WTC11 (cell line): Measurements from ENCODE around the gene KRTAP20-4. TPM values are rescaled to one million over a fixed set of nuclear protein-coding genes. Genes with fewer than 3 reads are reported as not detected.

Experiments used
- ATAC-seq: fragments of 200-7000 bp; cut with Tn5 transposase; 2 replicates; pipeline ENCODE4 v1.10.0; 2021; ENCODE audit warnings: mild to moderate bottlenecking, moderate library complexity
- CTCF ChIA-PET: fragments of 300-600 bp; sonication (Branson Sonifier 250); formaldehyde crosslinking; loops from one replicate; lab custom pipeline; 2021; ENCODE audit warnings: antibody characterized with exemption; lab: Charles Lee
- POLR2A ChIA-PET: fragments of 350-600 bp; sonication (Branson Sonifier 250); formaldehyde crosslinking; loops from one replicate; lab custom pipeline; 2021; ENCODE audit warnings: antibody characterized with exemption; lab: Charles Lee
- DNase-seq: peaks from one replicate; pipeline ENCODE4 v3.0.0; 2021; ENCODE audit warnings: low spot score
- H3K27ac Mint-ChIP-seq: 2 replicates; pipeline ENCODE4 v1.8.0; 2021; ENCODE audit warnings: mixed read lengths
- H3K27me3 Mint-ChIP-seq: 2 replicates; pipeline ENCODE4 v1.8.0; 2021; ENCODE audit warnings: low read depth, mild to moderate bottlenecking, moderate library complexity, mixed read lengths
- H3K36me3 Mint-ChIP-seq: 2 replicates; pipeline ENCODE4 v1.8.0; 2021; ENCODE audit warnings: mixed read lengths
- H3K4me1 Mint-ChIP-seq: 2 replicates; pipeline ENCODE4 v1.8.0; 2022; ENCODE audit warnings: mixed read lengths
- H3K4me3 Mint-ChIP-seq: 2 replicates; pipeline ENCODE4 v1.8.0; 2021; ENCODE audit warnings: mild to moderate bottlenecking, moderate library complexity, mixed read lengths
- H3K9me3 Mint-ChIP-seq: 2 replicates; pipeline ENCODE4 v1.8.0; 2021; ENCODE audit warnings: mixed read lengths
- AFF4 ChIP-seq: sonication (generic); formaldehyde crosslinking; IDR thresholded peaks from 2 replicates; pipeline ENCODE4 v1.8.1; 2023; ENCODE audit warnings: mild to moderate bottlenecking, missing genetic modification reagents, borderline replicate concordance
- ARID4B ChIP-seq: sonication (generic); formaldehyde crosslinking; IDR thresholded peaks from 2 replicates; pipeline ENCODE4 v1.8.0; 2023; ENCODE audit warnings: missing genetic modification reagents, mild to moderate bottlenecking, borderline replicate concordance
- ATF2 ChIP-seq: sonication (generic); formaldehyde crosslinking; IDR thresholded peaks from 2 replicates; pipeline ENCODE4 v1.8.1; 2022; ENCODE audit warnings: low read depth, missing genetic modification reagents, borderline replicate concordance
- ATF3 ChIP-seq: sonication (generic); formaldehyde crosslinking; conservative IDR thresholded peaks from 2 replicates; pipeline ENCODE4 v1.8.1; 2022; ENCODE audit warnings: mild to moderate bottlenecking, missing genetic modification reagents
- CREB1 ChIP-seq: sonication (generic); formaldehyde crosslinking; IDR thresholded peaks from 2 replicates; pipeline ENCODE4 v1.8.0; 2023; ENCODE audit warnings: mild to moderate bottlenecking, missing genetic modification reagents
- E2F5 ChIP-seq: sonication (generic); formaldehyde crosslinking; IDR thresholded peaks from 2 replicates; pipeline ENCODE4 v1.8.1; 2022; ENCODE audit warnings: mild to moderate bottlenecking, moderate library complexity, missing genetic modification reagents
- ETV6 ChIP-seq: sonication (generic); formaldehyde crosslinking; IDR thresholded peaks from 2 replicates; pipeline ENCODE4 v1.8.1; 2022; ENCODE audit warnings: mild to moderate bottlenecking, missing genetic modification reagents
- IRF1 ChIP-seq: sonication (generic); formaldehyde crosslinking; IDR thresholded peaks from 2 replicates; pipeline ENCODE4 v1.8.0; 2023; ENCODE audit warnings: missing genetic modification reagents
- IRF2 ChIP-seq: sonication (generic); formaldehyde crosslinking; IDR thresholded peaks from 2 replicates; pipeline ENCODE4 v1.8.0; 2022; ENCODE audit warnings: low read depth, missing genetic modification reagents, borderline replicate concordance
- KAT7 ChIP-seq: sonication (generic); formaldehyde crosslinking; IDR thresholded peaks from 2 replicates; pipeline ENCODE4 v1.8.1; 2023; ENCODE audit warnings: missing genetic modification reagents, mild to moderate bottlenecking, borderline replicate concordance
- MYBL2 ChIP-seq: sonication (generic); formaldehyde crosslinking; IDR thresholded peaks from 2 replicates; pipeline ENCODE4 v1.8.1; 2023; ENCODE audit warnings: mild to moderate bottlenecking, moderate library complexity, missing genetic modification reagents
- RELA ChIP-seq: sonication (generic); formaldehyde crosslinking; IDR thresholded peaks from 2 replicates; pipeline ENCODE4 v1.8.1; 2022; ENCODE audit warnings: missing genetic modification reagents, mild to moderate bottlenecking, borderline replicate concordance
- RORB ChIP-seq: fragments of 250-450 bp; sonication (Bioruptor Pico); IDR thresholded peaks from 2 replicates; pipeline ENCODE4 v1.9.0; 2021; ENCODE audit warnings: mild to moderate bottlenecking
- SMAD4 ChIP-seq: sonication (generic); formaldehyde crosslinking; IDR thresholded peaks from 2 replicates; pipeline ENCODE4 v1.8.0; 2022; ENCODE audit warnings: mild to moderate bottlenecking, missing genetic modification reagents
- SOX15 ChIP-seq: fragments of 250-450 bp; sonication (Bioruptor Pico); IDR thresholded peaks from 2 replicates; pipeline ENCODE4 v1.9.0; 2021; ENCODE audit warnings: mild to moderate bottlenecking
- TCF7 ChIP-seq: sonication (generic); formaldehyde crosslinking; IDR thresholded peaks from 2 replicates; pipeline ENCODE4 v1.8.0; 2022; ENCODE audit warnings: mild to moderate bottlenecking, low read depth, missing genetic modification reagents, moderate library complexity
- ZMAT4 ChIP-seq: fragments of 250-450 bp; sonication (Bioruptor Pico); IDR thresholded peaks from 2 replicates; pipeline ENCODE4 v1.9.0; 2021; ENCODE audit warnings: mild to moderate bottlenecking
- ZNF263 ChIP-seq: sonication (generic); formaldehyde crosslinking; IDR thresholded peaks from 2 replicates; pipeline ENCODE4 v1.8.1; 2022; ENCODE audit warnings: low read depth, mild to moderate bottlenecking, moderate library complexity, missing genetic modification reagents
- ZNF396 ChIP-seq: fragments of 250-450 bp; sonication (Bioruptor Pico); IDR thresholded peaks from 2 replicates; pipeline ENCODE4 v1.8.0; 2021; ENCODE audit warnings: mild to moderate bottlenecking, moderate library complexity, borderline replicate concordance
- ZNF425 ChIP-seq: fragments of 250-450 bp; sonication (Bioruptor Pico); conservative IDR thresholded peaks from 2 replicates; pipeline ENCODE4 v1.9.0; 2021; ENCODE audit warnings: mild to moderate bottlenecking
- total RNA-seq: library from RNA; stranded (reverse); gene quantifications from 3 replicates; pipeline ENCODE4 v1.2.3, GENCODE V29; 2021

Gene KRTAP20-4
- total RNA-seq, 1 experiment from 2014 or later, result not detected

GRCh38 chr21:30634906-30635305 lies 14.5 kb downstream of the KRTAP20-4 start, which contains the start of gene KRTAP20-2:
Gene KRTAP20-2, plus strand, starts transcription at chr21:30635206. Its CDS starts 58 bp downstream, at chr21:30635264.
- TF ChIP-seq KAT7 (no peak), E2F5 (CRISPR knock-in tag) (no peak), ATF3 (CRISPR knock-in tag) (no peak), ZMAT4 (CRISPR knock-in tag) (no peak), ATF2 (CRISPR knock-in tag) (no peak), ARID4B (CRISPR knock-in tag) (no peak), MYBL2 (no peak), IRF1 (CRISPR knock-in tag) (no peak), ZNF396 (CRISPR knock-in tag) (no peak), TCF7 (CRISPR knock-in tag) (no peak), RORB (CRISPR knock-in tag) (no peak), CREB1 (CRISPR knock-in tag) (no peak), SMAD4 (CRISPR knock-in tag) (no peak), ZNF425 (CRISPR knock-in tag) (no peak), RELA (CRISPR knock-in tag) (no peak)
- Mint-ChIP-seq H3K27me3 (no peaks in the 10 kb centered on the region), H3K4me1 (no peaks in the 10 kb centered on the region), H3K27ac (no peak within 1 kb of the TSS), H3K36me3 (no peaks in the 10 kb centered on the region), H3K9me3 (0 out of 2 replicates have a peak, but pooled peaks cover 3% of the 10 kb centered on the region), H3K4me3 (no peak within 1 kb of the TSS)
- ATAC-seq (no peak), DNase-seq (no peak)
- ChIA-PET POLR2A (no interaction called here), CTCF (no interaction called here)

- Mint-ChIP-seq H3K27me3 (no peaks in the 10 kb centered on the region), H3K36me3 (no peaks in the 10 kb centered on the region), H3K4me3 (no peak overlapping the region), H3K27ac (no peak overlapping the region), H3K9me3 (peaks cover 7% of the 10 kb centered on the region; the same call in 1 of the 2 replicates), H3K4me1 (no peaks in the 10 kb centered on the region)
- ChIA-PET CTCF (no interaction called here), POLR2A (no interaction called here)
- DNase-seq (no peak), ATAC-seq (no peak)
- TF ChIP-seq ZNF263 (CRISPR knock-in tag) (no peak), AFF4 (no peak), ETV6 (no peak), MYBL2 (no peak), IRF2 (CRISPR knock-in tag) (no peak), SOX15 (no peak)
Observed at GRCh38 chr21:30638686-30639085, 18.3 kb downstream of the KRTAP20-4 start.
